GM12878 (cell line): ENCODE measurements around the gene PPP3CB. TPM values are rescaled to one million over a fixed set of nuclear protein-coding genes. Genes with fewer than 3 reads are reported as not detected.

Experiments
- ASH2L ChIP-seq: fragments of 300-600, 200-600 bp; sonication (generic); IDR thresholded peaks from 2 replicates; pipeline ENCODE4 v1.6.1; 2017; ENCODE audit warnings: low read depth, mild to moderate bottlenecking, borderline replicate concordance
- BCL11A ChIP-seq: IDR thresholded peaks from 2 replicates; pipeline ENCODE4 v1.6.1; 2011; ENCODE audit warnings: low read depth, low read length
- CHD1 ChIP-seq: IDR thresholded peaks from 2 replicates; pipeline ENCODE4 v1.6.1; 2012; ENCODE audit warnings: low read depth, low read length, improper control_type of control experiment
- EP300 ChIP-seq, 2 experiments: fragments of 150-350 bp in 1 of 2; IDR thresholded peaks; 2 replicates each; pipeline ENCODE4 v1.6.1; 2011 to 2012; ENCODE audit warnings: low read depth in 2 of 2, low read length in 2 of 2, borderline replicate concordance in 1 of 2, improper control_type of control experiment in 1 of 2, inconsistent platforms in 1 of 2; ENCODE audit not compliant: control insufficient read depth in 1 of 2
- EZH2 ChIP-seq: IDR thresholded peaks from 2 replicates; pipeline ENCODE4 v1.6.1; 2012; ENCODE audit warnings: low read depth, mild to moderate bottlenecking, control low read depth, inconsistent platforms, low read length, borderline replicate concordance; ENCODE audit not compliant: control insufficient read depth
- HDAC2 ChIP-seq: fragments of 200-600 bp; sonication (generic); IDR thresholded peaks from 2 replicates; pipeline ENCODE4 v1.6.1; 2017
- HDAC6 ChIP-seq: fragments of 200-600 bp; sonication (generic); IDR thresholded peaks from one replicate; pipeline ENCODE4 v1.8.0; 2017; ENCODE audit warnings: antibody characterized with exemption; ENCODE audit not compliant: unreplicated experiment
- JUNB ChIP-seq: IDR thresholded peaks from 2 replicates; pipeline ENCODE4 v1.6.1; 2016; ENCODE audit warnings: antibody characterized with exemption, mild to moderate bottlenecking
- MXI1 ChIP-seq: fragments of 150-350 bp; IDR thresholded peaks from 2 replicates; pipeline ENCODE4 v1.6.1; 2011; ENCODE audit warnings: low read depth, mild to moderate bottlenecking, inconsistent platforms, low read length, improper control_type of control experiment
- MYB ChIP-seq: fragments of 150-350 bp; IDR thresholded peaks from 2 replicates; pipeline ENCODE4 v1.6.1; 2014; ENCODE audit warnings: mild to moderate bottlenecking, low read depth, low read length, borderline replicate concordance
- NR2C1 ChIP-seq: fragments of 450-650 bp; IDR thresholded peaks from 2 replicates; pipeline ENCODE4 v1.6.1; 2017; ENCODE audit warnings: antibody characterized with exemption, mild to moderate bottlenecking, moderate library complexity
- PAX8 ChIP-seq: fragments of 450-650 bp; IDR thresholded peaks from 2 replicates; pipeline ENCODE4 v1.6.1; 2017; ENCODE audit warnings: mild to moderate bottlenecking, moderate library complexity
- RAD51 ChIP-seq: fragments of 450-650 bp; IDR thresholded peaks from 2 replicates; pipeline ENCODE4 v1.6.1; 2016; ENCODE audit warnings: moderate library complexity, mild to moderate bottlenecking, inconsistent platforms
- SREBF2 ChIP-seq: IDR thresholded peaks from 2 replicates; pipeline ENCODE4 v1.6.1; 2012; ENCODE audit warnings: mild to moderate bottlenecking, low read length
- SRF ChIP-seq, 2 experiments: IDR thresholded peaks; 2 replicates each; pipeline ENCODE4 v1.6.1; 2011; ENCODE audit warnings: low read depth in 2 of 2, low read length in 2 of 2, mild to moderate bottlenecking in 1 of 2, moderate library complexity in 1 of 2
- YY1 ChIP-seq: IDR thresholded peaks from 2 replicates; pipeline ENCODE4 v1.6.1; 2011; ENCODE audit warnings: low read depth, mild to moderate bottlenecking, low read length
- polyA plus RNA-seq, 11 experiments: library from polyadenylated mRNA; depleted of rRNA in 4 of 11; unstranded in 6 of 11; stranded (reverse) in 5 of 11; fragments of >200 nt; fragmentation: Nextera tagmentation in 4 of 11; fragmentation: Illumina TruSeq in 1 of 11; extraction: Ambion mirVana in 4 of 11; extraction: Trizol in 1 of 11; gene quantifications; 1 replicate in 1 of 11; 2 replicates in 10 of 11; pipeline versions ENCODE4 v1.2.1 to v1.2.3, GENCODE V29; 2011 to 2016; ENCODE audit warnings: inconsistent platforms in 2 of 11, missing spikeins in 2 of 11, low read depth in 1 of 11
- total RNA-seq, 4 experiments: library from RNA; depleted of rRNA in 3 of 4; stranded (reverse); fragments of >200 nt in 3 of 4; fragmentation: Illumina TruSeq in 1 of 4; extraction: Trizol in 1 of 4; gene quantifications; 2 replicates each; pipeline versions ENCODE4 v1.2.1 to v1.2.3, GENCODE V29; 2013 to 2021
- TF ChIP-seq, protein P1 (sequence below): fragments of 450-650 bp; IDR thresholded peaks from 2 replicates; pipeline ENCODE4 v1.6.1; 2017; ENCODE audit warnings: mild to moderate bottlenecking
- TF ChIP-seq, protein P2 (sequence below): fragments of 450-650 bp; IDR thresholded peaks from 2 replicates; pipeline ENCODE4 v1.6.1; 2017; ENCODE audit warnings: borderline replicate concordance
- TF ChIP-seq, protein P3 (sequence below): fragments of 450-650 bp; IDR thresholded peaks from 2 replicates; pipeline ENCODE4 v1.6.1; 2017; ENCODE audit warnings: mild to moderate bottlenecking, low read depth, inconsistent platforms; ENCODE audit not compliant: poor library complexity, severe bottlenecking
- TF ChIP-seq, protein P4 (sequence below): fragments of 450-650 bp; IDR thresholded peaks from 2 replicates; pipeline ENCODE4 v1.6.1; 2018; ENCODE audit warnings: borderline replicate concordance, mild to moderate bottlenecking; ENCODE audit not compliant: partially characterized antibody
- TF ChIP-seq, protein P5 (sequence below): IDR thresholded peaks from 2 replicates; pipeline ENCODE4 v1.6.1; 2011; ENCODE audit warnings: borderline replicate concordance, low read depth, mild to moderate bottlenecking, moderate library complexity, low read length; ENCODE audit not compliant: insufficient read depth, poor library complexity, severe bottlenecking

Gene PPP3CB
- total and polyA plus RNA-seq, 10 of the 15 experiments (the other 5 are each of a cell fraction or from before 2014, with no cell fraction given), result 11.4 to 46.4 (median 19.3) TPM

DNA sequence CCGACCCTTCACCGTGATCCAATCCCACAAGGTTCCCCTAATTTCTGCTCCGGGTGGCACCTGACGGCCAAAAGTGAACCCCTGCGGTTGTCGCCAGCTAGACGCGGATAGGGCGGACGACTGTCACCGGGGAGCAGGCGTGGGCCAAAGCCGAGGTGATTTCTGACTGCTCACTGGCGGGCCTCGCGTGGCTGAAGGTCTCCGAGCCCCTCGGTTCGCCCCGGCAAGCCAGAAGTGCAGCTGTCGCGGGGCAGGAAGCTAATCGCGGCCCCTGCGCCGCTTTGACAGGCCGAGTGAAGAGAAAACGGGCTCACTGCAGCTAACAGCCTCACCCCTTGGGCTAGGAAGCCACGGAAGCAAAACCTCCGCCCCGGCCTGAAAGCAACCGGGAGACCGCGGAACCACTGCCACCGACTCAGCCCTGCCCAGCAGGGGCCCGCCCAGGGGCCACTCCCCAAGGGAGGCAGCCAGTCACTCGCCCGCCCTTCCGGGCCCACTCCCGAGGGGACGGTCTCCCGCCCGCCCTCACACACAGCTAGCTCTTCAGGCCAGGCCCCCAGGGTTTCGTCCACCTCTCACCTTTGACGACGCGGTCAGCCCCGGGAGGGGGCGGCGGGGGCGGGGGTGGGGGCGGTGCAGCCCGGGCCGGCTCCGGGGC is 469 bp downstream of the PPP3CB start (continued):
- TF ChIP-seq, protein P1, sequence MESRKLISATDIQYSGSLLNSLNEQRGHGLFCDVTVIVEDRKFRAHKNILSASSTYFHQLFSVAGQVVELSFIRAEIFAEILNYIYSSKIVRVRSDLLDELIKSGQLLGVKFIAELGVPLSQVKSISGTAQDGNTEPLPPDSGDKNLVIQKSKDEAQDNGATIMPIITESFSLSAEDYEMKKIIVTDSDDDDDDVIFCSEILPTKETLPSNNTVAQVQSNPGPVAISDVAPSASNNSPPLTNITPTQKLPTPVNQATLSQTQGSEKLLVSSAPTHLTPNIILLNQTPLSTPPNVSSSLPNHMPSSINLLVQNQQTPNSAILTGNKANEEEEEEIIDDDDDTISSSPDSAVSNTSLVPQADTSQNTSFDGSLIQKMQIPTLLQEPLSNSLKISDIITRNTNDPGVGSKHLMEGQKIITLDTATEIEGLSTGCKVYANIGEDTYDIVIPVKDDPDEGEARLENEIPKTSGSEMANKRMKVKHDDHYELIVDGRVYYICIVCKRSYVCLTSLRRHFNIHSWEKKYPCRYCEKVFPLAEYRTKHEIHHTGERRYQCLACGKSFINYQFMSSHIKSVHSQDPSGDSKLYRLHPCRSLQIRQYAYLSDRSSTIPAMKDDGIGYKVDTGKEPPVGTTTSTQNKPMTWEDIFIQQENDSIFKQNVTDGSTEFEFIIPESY, result no peak
- TF ChIP-seq ASH2L (peak; percentile 84; the same call in 1 of the 2 replicates), MYB (no peak), RAD51 (no peak), JUNB (no peak; the same call in 1 of the 2 replicates), YY1 (no peak), EP300 (IDR thresholded peaks at IDR 0.05; ENCODE audit: borderline replicate concordance in 1 of 2, control insufficient read depth in 1 of 2, low read depth in 2 of 2, low read length in 2 of 2) (no peak), MXI1 (no peak), SRF (IDR thresholded peaks at IDR 0.05; ENCODE audit: low read depth in 2 of 2, low read length in 2 of 2) (no peak), EZH2 (no peak), CHD1 (no peak), PAX8 (no peak), HDAC6 (no peak), HDAC2 (no peak), NR2C1 (peak; percentile 58; the same call in 1 of the 2 replicates), SREBF2 (no peak), BCL11A (no peak)
- TF ChIP-seq, protein P2, sequence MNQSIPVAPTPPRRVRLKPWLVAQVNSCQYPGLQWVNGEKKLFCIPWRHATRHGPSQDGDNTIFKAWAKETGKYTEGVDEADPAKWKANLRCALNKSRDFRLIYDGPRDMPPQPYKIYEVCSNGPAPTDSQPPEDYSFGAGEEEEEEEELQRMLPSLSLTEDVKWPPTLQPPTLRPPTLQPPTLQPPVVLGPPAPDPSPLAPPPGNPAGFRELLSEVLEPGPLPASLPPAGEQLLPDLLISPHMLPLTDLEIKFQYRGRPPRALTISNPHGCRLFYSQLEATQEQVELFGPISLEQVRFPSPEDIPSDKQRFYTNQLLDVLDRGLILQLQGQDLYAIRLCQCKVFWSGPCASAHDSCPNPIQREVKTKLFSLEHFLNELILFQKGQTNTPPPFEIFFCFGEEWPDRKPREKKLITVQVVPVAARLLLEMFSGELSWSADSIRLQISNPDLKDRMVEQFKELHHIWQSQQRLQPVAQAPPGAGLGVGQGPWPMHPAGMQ, result no peak
- TF ChIP-seq, protein P3, sequence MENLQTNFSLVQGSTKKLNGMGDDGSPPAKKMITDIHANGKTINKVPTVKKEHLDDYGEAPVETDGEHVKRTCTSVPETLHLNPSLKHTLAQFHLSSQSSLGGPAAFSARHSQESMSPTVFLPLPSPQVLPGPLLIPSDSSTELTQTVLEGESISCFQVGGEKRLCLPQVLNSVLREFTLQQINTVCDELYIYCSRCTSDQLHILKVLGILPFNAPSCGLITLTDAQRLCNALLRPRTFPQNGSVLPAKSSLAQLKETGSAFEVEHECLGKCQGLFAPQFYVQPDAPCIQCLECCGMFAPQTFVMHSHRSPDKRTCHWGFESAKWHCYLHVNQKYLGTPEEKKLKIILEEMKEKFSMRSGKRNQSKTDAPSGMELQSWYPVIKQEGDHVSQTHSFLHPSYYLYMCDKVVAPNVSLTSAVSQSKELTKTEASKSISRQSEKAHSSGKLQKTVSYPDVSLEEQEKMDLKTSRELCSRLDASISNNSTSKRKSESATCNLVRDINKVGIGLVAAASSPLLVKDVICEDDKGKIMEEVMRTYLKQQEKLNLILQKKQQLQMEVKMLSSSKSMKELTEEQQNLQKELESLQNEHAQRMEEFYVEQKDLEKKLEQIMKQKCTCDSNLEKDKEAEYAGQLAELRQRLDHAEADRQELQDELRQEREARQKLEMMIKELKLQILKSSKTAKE, result no peak
- TF ChIP-seq, protein P4, sequence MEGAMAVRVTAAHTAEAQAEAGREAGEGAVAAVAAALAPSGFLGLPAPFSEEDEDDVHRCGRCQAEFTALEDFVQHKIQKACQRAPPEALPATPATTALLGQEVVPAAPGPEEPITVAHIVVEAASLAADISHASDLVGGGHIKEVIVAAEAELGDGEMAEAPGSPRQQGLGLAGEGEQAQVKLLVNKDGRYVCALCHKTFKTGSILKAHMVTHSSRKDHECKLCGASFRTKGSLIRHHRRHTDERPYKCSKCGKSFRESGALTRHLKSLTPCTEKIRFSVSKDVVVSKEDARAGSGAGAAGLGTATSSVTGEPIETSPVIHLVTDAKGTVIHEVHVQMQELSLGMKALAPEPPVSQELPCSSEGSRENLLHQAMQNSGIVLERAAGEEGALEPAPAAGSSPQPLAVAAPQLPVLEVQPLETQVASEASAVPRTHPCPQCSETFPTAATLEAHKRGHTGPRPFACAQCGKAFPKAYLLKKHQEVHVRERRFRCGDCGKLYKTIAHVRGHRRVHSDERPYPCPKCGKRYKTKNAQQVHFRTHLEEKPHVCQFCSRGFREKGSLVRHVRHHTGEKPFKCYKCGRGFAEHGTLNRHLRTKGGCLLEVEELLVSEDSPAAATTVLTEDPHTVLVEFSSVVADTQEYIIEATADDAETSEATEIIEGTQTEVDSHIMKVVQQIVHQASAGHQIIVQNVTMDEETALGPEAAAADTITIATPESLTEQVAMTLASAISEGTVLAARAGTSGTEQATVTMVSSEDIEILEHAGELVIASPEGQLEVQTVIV, result peak; percentile 37
- TF ChIP-seq, protein P5, sequence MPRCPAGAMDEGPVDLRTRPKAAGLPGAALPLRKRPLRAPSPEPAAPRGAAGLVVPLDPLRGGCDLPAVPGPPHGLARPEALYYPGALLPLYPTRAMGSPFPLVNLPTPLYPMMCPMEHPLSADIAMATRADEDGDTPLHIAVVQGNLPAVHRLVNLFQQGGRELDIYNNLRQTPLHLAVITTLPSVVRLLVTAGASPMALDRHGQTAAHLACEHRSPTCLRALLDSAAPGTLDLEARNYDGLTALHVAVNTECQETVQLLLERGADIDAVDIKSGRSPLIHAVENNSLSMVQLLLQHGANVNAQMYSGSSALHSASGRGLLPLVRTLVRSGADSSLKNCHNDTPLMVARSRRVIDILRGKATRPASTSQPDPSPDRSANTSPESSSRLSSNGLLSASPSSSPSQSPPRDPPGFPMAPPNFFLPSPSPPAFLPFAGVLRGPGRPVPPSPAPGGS, result no peak
